HEK293 (cell line): ENCODE data around the gene FYB1.

Experiments
- CTCF ChIP-seq: fragments of 450-650 bp; formaldehyde crosslinking; IDR thresholded peaks from 2 replicates; pipeline ENCODE4 v1.5.1; 2016; ENCODE audit warnings: missing biosample characterization, missing genetic modification characterization
- TRIM28 ChIP-seq: IDR thresholded peaks from 2 replicates; pipeline ENCODE4 v1.6.1; 2011; ENCODE audit warnings: low read length, control low read depth, borderline replicate concordance
- ZNF221 ChIP-seq: fragments of 450-650 bp; formaldehyde crosslinking; IDR thresholded peaks from 2 replicates; pipeline ENCODE4 v1.5.1; 2017; ENCODE audit warnings: missing biosample characterization, missing genetic modification characterization, borderline replicate concordance
- ZNF707 ChIP-seq: fragments of 450-650 bp; formaldehyde crosslinking; IDR thresholded peaks from 2 replicates; pipeline ENCODE4 v1.5.1; 2016; ENCODE audit warnings: missing biosample characterization, missing genetic modification characterization
- ZNF777 ChIP-seq: fragments of 450-650 bp; formaldehyde crosslinking; IDR thresholded peaks from 2 replicates; pipeline ENCODE4 v1.5.1; 2017; ENCODE audit warnings: missing biosample characterization, missing genetic modification characterization, borderline replicate concordance

DNA sequence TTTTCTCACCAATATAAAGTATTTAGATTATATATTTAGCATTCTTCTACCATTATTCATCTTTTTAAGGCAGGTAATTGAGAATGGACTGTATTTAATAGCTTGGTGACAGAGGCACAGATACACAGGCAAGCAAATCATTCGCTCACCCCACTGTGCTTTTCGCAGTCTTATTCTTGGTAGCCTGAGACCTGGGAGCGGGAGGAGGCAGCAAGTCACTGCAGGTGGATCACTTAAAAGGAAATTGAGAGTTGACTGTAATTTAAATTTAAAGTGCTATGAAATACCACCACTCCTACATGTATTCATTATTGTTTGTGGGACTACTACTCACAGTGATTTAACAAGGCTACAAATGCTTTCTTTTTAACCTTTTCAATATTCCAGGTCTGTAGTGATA is 154.9 kb downstream of the FYB1 start:
- TF ChIP-seq ZNF221 (tag by site-specific recombination) = no peak
- TF ChIP-seq TRIM28 = no peak
- no peak for TF ChIP-seq ZNF777 (tag by site-specific recombination)
- no peak for TF ChIP-seq CTCF (tag by site-specific recombination)
- no peak for TF ChIP-seq ZNF707 (tag by site-specific recombination)
